Measurements from ENCODE around the gene MFN1. TPM values are rescaled to one million over a fixed set of nuclear protein-coding genes. Genes with fewer than 3 reads are reported as not detected.

The MFN1 gene
- total and polyA plus RNA-seq, 2 experiments from 2014 or later: 19.1 to 44.7 TPM

DNA sequence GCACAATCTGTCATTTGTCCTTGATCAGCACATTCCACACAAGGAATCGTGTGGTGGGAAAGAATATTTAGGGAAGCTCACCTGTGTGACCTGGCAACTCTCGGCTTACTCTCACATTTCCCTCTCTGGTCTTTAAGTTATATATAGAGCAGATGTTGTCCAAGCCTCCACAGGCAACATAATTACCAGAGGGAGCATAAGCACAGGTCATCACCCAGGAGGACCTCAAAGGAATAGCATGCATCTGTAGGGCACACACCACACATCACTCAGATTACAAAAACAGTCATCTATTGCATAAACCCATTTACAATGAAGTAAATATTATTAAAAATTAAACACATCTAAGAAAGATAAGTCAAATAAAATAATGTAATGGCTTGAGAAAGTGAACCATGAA, 67.3 kb downstream of the MFN1 start:
- Histone ChIP-seq H3K27ac (no peak overlapping the region), H4K20me1 (ENCODE audit: insufficient read depth) (no peaks in the 10 kb centered on the region), H3K9ac (no peak overlapping the region), H3K27me3 (replicated peaks; ENCODE audit: insufficient read depth) (no peaks in the 10 kb centered on the region), H3F3A (ENCODE audit: insufficient read depth) (peaks cover 36% of the 10 kb centered on the region), H3K4me1 (ENCODE audit: insufficient read depth) (peaks cover 31% of the 10 kb centered on the region), H3K4me2 (ENCODE audit: unreplicated experiment) (no peak overlapping the region), H3K36me3 (ENCODE audit: low read depth) (peaks cover 39% of the 10 kb centered on the region), H3K4me3 (no peak overlapping the region), H2AFZ (no peak overlapping the region), H3K79me2 (ENCODE audit: insufficient read depth) (peaks cover 15% of the 10 kb centered on the region; the same call in 1 of the 2 replicates), H3K9me2 (ENCODE audit: insufficient read depth) (no peaks in the 10 kb centered on the region), H3K9me3 (ENCODE audit: low read depth) (no peaks in the 10 kb centered on the region)
- DNase-seq: no peak
- TF ChIP-seq EZH2 (IDR thresholded peaks at IDR 0.05; ENCODE audit: insufficient read depth, poor library complexity, severe bottlenecking) (no peak), EZH2phosphoT487 (IDR thresholded peaks at IDR 0.05; ENCODE audit: insufficient read depth, low read depth) (no peak)
- in situ Hi-C loops (cut with MboI): no loop called here
- 100% methylated on average over 2 of the region's 2 CpGs for WGBS, 2 experiments (ENCODE audit: low coverage in 1 of 2, low lambda C conversion rate in 2 of 2, missing lambda C conversion rate in 2 of 2)

DNA sequence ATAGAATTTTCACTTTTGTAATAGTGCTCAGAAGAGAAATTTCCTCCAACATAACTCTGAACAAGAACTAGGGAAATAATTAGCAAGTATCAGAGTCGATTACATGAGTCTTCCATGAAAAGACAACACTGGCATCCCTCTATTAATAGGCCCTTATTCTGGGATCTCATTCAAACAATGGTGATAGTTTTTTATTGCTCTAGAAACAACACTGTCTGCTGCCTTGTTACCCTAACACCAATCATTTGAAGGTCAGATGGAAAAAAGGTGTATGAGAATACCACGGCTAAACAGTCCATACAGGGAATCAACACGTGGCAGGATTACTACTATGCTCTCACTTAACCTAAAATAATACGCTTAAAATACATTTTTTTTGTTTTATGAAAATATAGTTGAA, 67.9 kb downstream of the MFN1 start:
- Histone ChIP-seq H3K4me1 (ENCODE audit: insufficient read depth) (peaks cover 27% of the 10 kb centered on the region), H3K9me2 (ENCODE audit: insufficient read depth) (no peaks in the 10 kb centered on the region), H4K20me1 (ENCODE audit: insufficient read depth) (no peaks in the 10 kb centered on the region), H3K4me3 (no peak overlapping the region), H3K4me2 (ENCODE audit: unreplicated experiment) (no peak overlapping the region), H3K27ac (no peak overlapping the region), H3K36me3 (ENCODE audit: low read depth) (peaks cover 39% of the 10 kb centered on the region), H3K9ac (no peak overlapping the region), H3K79me2 (ENCODE audit: insufficient read depth) (peaks cover 15% of the 10 kb centered on the region; the same call in 1 of the 2 replicates), H3K27me3 (replicated peaks; ENCODE audit: insufficient read depth) (no peaks in the 10 kb centered on the region), H3F3A (ENCODE audit: insufficient read depth) (peaks cover 30% of the 10 kb centered on the region), H3K9me3 (ENCODE audit: low read depth) (no peaks in the 10 kb centered on the region), H2AFZ (no peak overlapping the region)
- no peak for DNase-seq
- WGBS, 2 experiments (ENCODE audit: low coverage in 1 of 2, low lambda C conversion rate in 2 of 2, missing lambda C conversion rate in 2 of 2): 93 to 94% methylated on average over 4 of the region's 4 CpGs
- in situ Hi-C loops (cut with MboI): no loop called here
- no peak for TF ChIP-seq EZH2 (IDR thresholded peaks at IDR 0.05; ENCODE audit: insufficient read depth, poor library complexity, severe bottlenecking)
- TF ChIP-seq EZH2phosphoT487 (IDR thresholded peaks at IDR 0.05; ENCODE audit: insufficient read depth, low read depth): no peak

GRCh38 chr3:179416681-179417080, 69.2 kb downstream of the MFN1 start:
- no peak overlapping the region; the same call in 1 of the 2 replicates for H2AFZ ChIP-seq
- peaks cover 23% of the 10 kb centered on the region for H3K79me2 ChIP-seq (ENCODE audit: insufficient read depth)
- peak; percentile 55 for DNase-seq
- no peaks in the 10 kb centered on the region for H3K27me3 ChIP-seq (replicated peaks; ENCODE audit: insufficient read depth)
- peaks cover 20% of the 10 kb centered on the region for H3F3A ChIP-seq (ENCODE audit: insufficient read depth)
- H4K20me1 ChIP-seq (ENCODE audit: insufficient read depth): no peaks in the 10 kb centered on the region
- peak overlapping the region; percentile 78 for H3K27ac ChIP-seq
- in situ Hi-C loops (cut with MboI): no loop called here
- peak overlapping the region; percentile 30 for H3K4me2 ChIP-seq (ENCODE audit: unreplicated experiment)
- H3K9ac ChIP-seq: peak overlapping the region; percentile 53
- TF ChIP-seq EZH2phosphoT487 (IDR thresholded peaks at IDR 0.05; ENCODE audit: insufficient read depth, low read depth) (no peak), EZH2 (IDR thresholded peaks at IDR 0.05; ENCODE audit: insufficient read depth, poor library complexity, severe bottlenecking) (no peak)
- peaks cover 43% of the 10 kb centered on the region for H3K36me3 ChIP-seq (ENCODE audit: low read depth)
- H3K9me2 ChIP-seq (ENCODE audit: insufficient read depth): no peaks in the 10 kb centered on the region
- H3K9me3 ChIP-seq (ENCODE audit: low read depth): no peaks in the 10 kb centered on the region
- WGBS, 2 experiments (ENCODE audit: low coverage in 1 of 2, low lambda C conversion rate in 2 of 2, missing lambda C conversion rate in 2 of 2): 37 to 59% methylated on average over 2 of the region's 2 CpGs
- H3K4me3 ChIP-seq: peak overlapping the region; percentile 33; the same call in 1 of the 2 replicates
- peaks cover 23% of the 10 kb centered on the region for H3K4me1 ChIP-seq (ENCODE audit: insufficient read depth)

DNA sequence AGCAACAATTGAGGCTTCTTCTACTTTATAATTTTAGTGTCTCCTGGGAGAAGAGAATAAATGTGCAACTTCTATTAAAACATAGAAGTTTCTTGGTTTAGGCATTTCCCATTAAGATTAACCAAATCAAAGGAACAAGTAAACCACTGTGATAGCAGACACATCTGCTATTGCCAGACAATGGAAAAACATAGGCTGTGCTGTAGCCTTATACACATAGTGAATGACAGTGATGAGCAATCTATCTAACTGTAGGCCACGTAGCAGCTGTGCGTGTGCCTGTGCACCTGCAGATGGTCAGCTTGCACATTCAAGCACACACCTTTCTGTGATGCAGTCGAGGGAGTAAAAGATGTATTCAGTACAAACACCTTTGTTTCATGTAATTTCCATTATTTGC, 71.1 kb downstream of the MFN1 start:
- DNase-seq: no peak
- peaks cover 25% of the 10 kb centered on the region for H3F3A ChIP-seq (ENCODE audit: insufficient read depth)
- H3K4me3 ChIP-seq: no peak overlapping the region
- H4K20me1 ChIP-seq (ENCODE audit: insufficient read depth): no peaks in the 10 kb centered on the region
- peaks cover 32% of the 10 kb centered on the region for H3K36me3 ChIP-seq (ENCODE audit: low read depth)
- H3K4me2 ChIP-seq (ENCODE audit: unreplicated experiment): no peak overlapping the region
- in situ Hi-C loops (cut with MboI): no loop called here
- no peak for TF ChIP-seq EZH2 (IDR thresholded peaks at IDR 0.05; ENCODE audit: insufficient read depth, poor library complexity, severe bottlenecking)
- no peak for TF ChIP-seq EZH2phosphoT487 (IDR thresholded peaks at IDR 0.05; ENCODE audit: insufficient read depth, low read depth)
- WGBS, 2 experiments (ENCODE audit: low coverage in 1 of 2, low lambda C conversion rate in 2 of 2, missing lambda C conversion rate in 2 of 2): 90 to 91% methylated on average over 3 of the region's 3 CpGs
- no peak overlapping the region for H3K9ac ChIP-seq
- H2AFZ ChIP-seq: no peak overlapping the region
- H3K27ac ChIP-seq: no peak overlapping the region
- H3K79me2 ChIP-seq (ENCODE audit: insufficient read depth): peaks cover 41% of the 10 kb centered on the region
- H3K9me3 ChIP-seq (ENCODE audit: low read depth): no peaks in the 10 kb centered on the region
- peaks cover 25% of the 10 kb centered on the region for H3K4me1 ChIP-seq (ENCODE audit: insufficient read depth)
- H3K27me3 ChIP-seq (replicated peaks; ENCODE audit: insufficient read depth): no peaks in the 10 kb centered on the region
- H3K9me2 ChIP-seq (ENCODE audit: insufficient read depth): no peaks in the 10 kb centered on the region
